Type B pancreatic cell (in vitro differentiated cells): ENCODE measurements around the gene PTDSS2. TPM values are rescaled to one million over a fixed set of nuclear protein-coding genes. Genes with fewer than 3 reads are reported as not detected.

Experiments used
- DNase-seq: peaks from one replicate; pipeline ENCODE4 v3.0.0; 2021; ENCODE audit warnings: mixed read lengths; ENCODE audit not compliant: unreplicated experiment; ENCODE audit errors: extremely low spot score
- H3K27ac Mint-ChIP-seq: 2 replicates; pipeline ENCODE4 v1.8.0; 2021; ENCODE audit warnings: mild to moderate bottlenecking, mixed read lengths
- H3K27me3 Mint-ChIP-seq: 2 replicates; pipeline ENCODE4 v1.8.0; 2021; ENCODE audit warnings: mixed read lengths
- H3K36me3 Mint-ChIP-seq: 2 replicates; pipeline ENCODE4 v1.8.0; 2021; ENCODE audit warnings: mixed read lengths
- H3K4me1 Mint-ChIP-seq: one replicate; pipeline ENCODE4 v1.8.0; 2021; ENCODE audit warnings: mixed read lengths; ENCODE audit not compliant: unreplicated experiment
- H3K4me3 Mint-ChIP-seq: 2 replicates; pipeline ENCODE4 v1.8.0; 2021; ENCODE audit warnings: mild to moderate bottlenecking, mixed read lengths
- H3K9me3 Mint-ChIP-seq: 2 replicates; pipeline ENCODE4 v1.8.0; 2021; ENCODE audit warnings: mixed read lengths
- total RNA-seq: library from RNA; stranded (reverse); gene quantifications from 2 replicates; pipeline ENCODE4 v1.2.1, GENCODE V29; 2021; ENCODE audit warnings: low replicate concordance
- TF ChIP-seq, protein P1 (sequence below): fragments of 200-600 bp; sonication (generic); conservative IDR thresholded peaks from 2 replicates; pipeline ENCODE4 v1.5.0; 2021; ENCODE audit warnings: antibody characterized with exemption, mild to moderate bottlenecking

The PTDSS2 gene
- total RNA-seq, 1 donor from 2014 or later: 46.9 TPM

DNA sequence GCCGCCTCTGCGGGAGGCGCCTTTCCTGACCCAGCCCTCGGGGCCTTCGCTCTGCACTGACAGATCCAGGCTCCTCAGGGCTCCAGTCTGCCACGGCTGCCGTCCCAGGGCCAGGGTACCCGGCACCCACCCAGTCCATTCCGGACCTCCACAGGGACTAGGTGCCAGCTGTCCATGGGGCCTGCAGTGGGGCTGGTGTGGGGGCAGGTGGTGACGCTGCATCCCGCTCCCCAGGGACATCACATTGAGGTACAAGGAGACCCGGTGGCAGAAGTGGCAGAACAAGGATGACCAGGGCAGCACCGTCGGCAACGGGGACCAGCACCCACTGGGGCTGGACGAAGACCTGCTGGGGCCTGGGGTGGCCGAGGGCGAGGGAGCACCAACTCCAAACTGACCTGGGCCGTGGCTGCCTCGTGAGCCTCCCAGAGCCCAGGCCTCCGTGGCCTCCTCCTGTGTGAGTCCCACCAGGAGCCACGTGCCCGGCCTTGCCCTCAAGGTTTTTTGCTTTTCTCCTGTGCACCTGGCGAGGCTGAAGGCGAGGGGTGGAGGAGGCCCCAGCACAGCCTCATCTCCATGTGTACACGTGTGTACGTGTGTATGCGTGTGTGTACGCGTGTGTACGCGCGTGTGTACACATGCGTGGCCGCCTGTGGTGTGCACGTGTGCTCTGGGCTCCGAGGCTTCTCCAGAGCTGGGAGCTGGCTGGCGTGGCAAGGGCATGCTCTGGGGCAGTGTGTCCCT is 40.3 kb downstream of the PTDSS2 start:
- H3K4me3 Mint-ChIP-seq: no peak overlapping the region
- H3K36me3 Mint-ChIP-seq: peaks cover 3% of the 10 kb centered on the region
- H3K27me3 Mint-ChIP-seq: no peaks in the 10 kb centered on the region
- DNase-seq: no peak
- H3K9me3 Mint-ChIP-seq: no peaks in the 10 kb centered on the region
- H3K4me1 Mint-ChIP-seq: no peaks in the 10 kb centered on the region
- TF ChIP-seq, protein P1, sequence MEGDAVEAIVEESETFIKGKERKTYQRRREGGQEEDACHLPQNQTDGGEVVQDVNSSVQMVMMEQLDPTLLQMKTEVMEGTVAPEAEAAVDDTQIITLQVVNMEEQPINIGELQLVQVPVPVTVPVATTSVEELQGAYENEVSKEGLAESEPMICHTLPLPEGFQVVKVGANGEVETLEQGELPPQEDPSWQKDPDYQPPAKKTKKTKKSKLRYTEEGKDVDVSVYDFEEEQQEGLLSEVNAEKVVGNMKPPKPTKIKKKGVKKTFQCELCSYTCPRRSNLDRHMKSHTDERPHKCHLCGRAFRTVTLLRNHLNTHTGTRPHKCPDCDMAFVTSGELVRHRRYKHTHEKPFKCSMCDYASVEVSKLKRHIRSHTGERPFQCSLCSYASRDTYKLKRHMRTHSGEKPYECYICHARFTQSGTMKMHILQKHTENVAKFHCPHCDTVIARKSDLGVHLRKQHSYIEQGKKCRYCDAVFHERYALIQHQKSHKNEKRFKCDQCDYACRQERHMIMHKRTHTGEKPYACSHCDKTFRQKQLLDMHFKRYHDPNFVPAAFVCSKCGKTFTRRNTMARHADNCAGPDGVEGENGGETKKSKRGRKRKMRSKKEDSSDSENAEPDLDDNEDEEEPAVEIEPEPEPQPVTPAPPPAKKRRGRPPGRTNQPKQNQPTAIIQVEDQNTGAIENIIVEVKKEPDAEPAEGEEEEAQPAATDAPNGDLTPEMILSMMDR: no peak
- H3K27ac Mint-ChIP-seq: no peak overlapping the region

DNA sequence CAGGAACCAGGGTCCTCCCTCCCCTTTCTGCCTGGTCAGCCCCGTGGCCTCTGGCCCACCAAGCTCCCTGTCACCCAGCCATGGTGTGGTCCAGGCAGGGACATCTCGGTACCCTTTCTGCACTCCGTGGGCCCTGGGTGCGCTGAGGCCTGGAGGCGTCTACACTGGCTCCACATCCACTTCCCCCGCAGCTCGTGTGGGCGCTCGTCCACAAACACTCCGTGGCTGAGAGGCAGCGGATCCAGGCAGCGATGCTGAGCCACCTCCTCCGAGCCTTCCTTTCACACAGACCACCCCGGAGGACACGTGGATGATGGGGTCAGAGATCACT is 40.8 kb downstream of the PTDSS2 start:
- no peak for DNase-seq
- Mint-ChIP-seq H3K9me3 (no peaks in the 10 kb centered on the region), H3K27me3 (no peaks in the 10 kb centered on the region), H3K27ac (no peak overlapping the region), H3K4me3 (no peak overlapping the region), H3K4me1 (no peaks in the 10 kb centered on the region), H3K36me3 (peaks cover 6% of the 10 kb centered on the region)
- TF ChIP-seq, protein P1: no peak

DNA sequence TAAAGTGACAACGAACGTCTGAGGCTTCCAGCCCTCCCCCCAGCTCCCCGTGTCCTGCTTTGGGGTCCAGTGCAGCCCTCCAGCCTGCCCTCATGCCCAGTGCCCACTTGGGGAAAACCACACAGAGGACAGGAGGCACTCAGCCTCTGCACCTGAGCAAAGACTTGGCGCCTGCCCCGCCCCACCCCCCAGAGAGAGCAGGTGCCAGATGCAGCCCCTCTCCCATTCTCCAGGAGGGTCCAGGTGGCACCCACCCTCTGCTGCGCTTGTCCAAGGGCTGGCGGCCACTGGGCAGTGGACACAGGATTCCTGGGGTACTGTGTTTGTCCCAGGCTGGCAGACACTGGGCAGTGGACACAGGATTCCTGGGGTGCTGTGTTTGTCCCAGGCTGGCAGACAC is 41.3 kb downstream of the PTDSS2 start:
- Mint-ChIP-seq H3K4me3 (no peak overlapping the region), H3K36me3 (peaks cover 8% of the 10 kb centered on the region), H3K9me3 (no peaks in the 10 kb centered on the region), H3K27ac (no peak overlapping the region), H3K4me1 (no peaks in the 10 kb centered on the region), H3K27me3 (no peaks in the 10 kb centered on the region)
- TF ChIP-seq, protein P1: no peak
- no peak for DNase-seq

DNA sequence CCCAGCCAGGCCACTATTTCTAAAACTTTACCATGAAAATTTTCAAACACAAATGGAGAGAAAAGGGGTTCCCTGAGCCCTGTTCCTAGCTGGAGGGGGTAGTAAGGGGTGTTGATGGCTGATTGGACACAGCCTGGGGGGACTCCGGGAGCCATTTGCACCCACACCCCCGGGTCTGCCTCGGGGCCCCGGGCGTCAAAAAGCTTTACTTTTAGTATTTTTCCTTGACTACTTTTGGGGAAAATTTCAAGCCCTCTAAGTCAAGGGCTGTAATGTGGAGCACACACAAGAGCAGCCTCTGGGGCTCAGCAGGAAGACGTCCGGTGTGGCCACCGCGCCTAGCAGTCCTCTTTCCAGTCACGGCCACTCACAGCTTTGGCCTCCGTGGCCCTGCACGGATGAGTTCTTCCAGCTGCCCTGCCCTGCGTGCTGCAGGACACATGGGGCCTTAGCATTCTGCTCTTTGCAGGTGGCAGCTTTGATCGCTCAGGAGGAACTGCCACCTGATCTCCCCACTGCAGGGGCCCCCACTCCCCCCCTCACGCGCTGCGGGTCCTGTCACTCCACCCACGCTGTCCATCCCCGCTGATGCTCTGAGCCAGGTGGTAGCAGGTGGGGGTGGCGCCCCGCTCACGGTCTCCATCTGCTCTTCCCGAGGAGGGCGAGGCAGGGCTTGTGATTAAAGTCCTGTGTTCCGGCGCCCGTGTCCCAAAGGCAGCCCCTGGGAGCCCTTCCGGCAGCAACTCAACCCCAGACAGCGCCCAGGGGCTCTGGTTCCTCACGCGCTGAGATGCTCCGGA is 42.5 kb downstream of the PTDSS2 start:
- TF ChIP-seq, protein P1: no peak
- Mint-ChIP-seq H3K27ac (no peak overlapping the region), H3K4me1 (no peaks in the 10 kb centered on the region), H3K36me3 (peaks cover 18% of the 10 kb centered on the region), H3K4me3 (no peak overlapping the region), H3K9me3 (no peaks in the 10 kb centered on the region), H3K27me3 (no peaks in the 10 kb centered on the region)
- DNase-seq: no peak

DNA sequence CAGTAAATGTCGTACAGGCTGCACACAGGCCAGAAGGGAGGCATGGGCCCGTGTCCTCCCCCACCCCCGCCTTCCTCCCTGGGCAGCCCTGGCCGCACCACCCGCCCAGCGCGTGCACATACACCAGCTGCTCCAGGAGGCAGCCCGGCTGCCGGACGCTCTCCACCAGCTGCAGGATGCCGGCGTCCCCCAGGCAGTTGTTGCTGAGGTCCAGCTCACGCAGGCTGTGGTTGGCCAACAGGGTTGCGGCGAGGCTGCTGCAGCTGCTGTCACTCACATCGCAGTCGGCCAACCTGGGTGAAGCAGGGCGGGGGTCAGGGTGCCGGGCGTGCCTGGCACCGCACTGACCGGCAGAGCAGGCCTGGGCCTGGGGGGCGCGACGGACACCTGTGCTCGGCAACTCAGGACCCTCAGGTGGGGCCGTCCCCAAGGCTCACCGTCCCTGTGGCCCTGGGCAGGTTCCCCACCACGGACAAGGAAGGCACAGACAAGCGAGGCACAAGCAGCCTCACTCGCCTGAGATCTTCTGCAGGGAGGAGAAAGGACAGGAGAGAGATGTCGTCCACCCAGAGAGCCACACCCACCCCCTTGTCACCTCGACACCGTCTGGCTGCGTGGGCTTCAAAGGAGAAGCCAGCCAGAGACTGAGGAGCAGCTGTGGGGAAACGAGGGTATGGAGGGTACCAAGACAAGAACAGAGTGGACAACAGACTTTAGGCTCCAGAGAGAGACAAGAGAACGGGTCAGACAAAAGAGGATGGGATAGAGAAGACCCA is 44.9 kb downstream of the PTDSS2 start:
- TF ChIP-seq, protein P1: no peak
- Mint-ChIP-seq H3K27ac (peak overlapping the region; percentile 59), H3K4me3 (no peak overlapping the region), H3K9me3 (no peaks in the 10 kb centered on the region), H3K4me1 (no peaks in the 10 kb centered on the region), H3K36me3 (peaks cover 24% of the 10 kb centered on the region), H3K27me3 (no peaks in the 10 kb centered on the region)
- DNase-seq: no peak
